Liver (tissue), 3 donors: ENCODE results near the gene CDHR2.

ENCODE experiments used
- FOXA1 ChIP-seq: IDR thresholded peaks from 2 replicates; pipeline ENCODE4 v1.6.1; 2016; ENCODE audit warnings: antibody characterized with exemption
- GABPA ChIP-seq, 2 donors: IDR thresholded peaks in 1 of 2; conservative IDR thresholded peaks in 1 of 2; 2 replicates each; pipeline ENCODE4 v1.6.1; 2016; ENCODE audit warnings: antibody characterized with exemption in 2 of 2, mild to moderate bottlenecking in 1 of 2, moderate library complexity in 1 of 2
- JUND ChIP-seq, 2 donors: IDR thresholded peaks; 2 replicates each; pipeline ENCODE4 v1.6.1; 2016; ENCODE audit warnings: antibody characterized with exemption in 2 of 2
- RAD21 ChIP-seq, 2 donors: IDR thresholded peaks; 2 replicates each; pipeline ENCODE4 v1.6.1; 2016; ENCODE audit warnings: antibody characterized with exemption in 2 of 2, mild to moderate bottlenecking in 2 of 2
- REST ChIP-seq: IDR thresholded peaks from 2 replicates; pipeline ENCODE4 v1.6.1; 2016; ENCODE audit warnings: antibody characterized with exemption, mild to moderate bottlenecking
- RXRA ChIP-seq, 2 donors: IDR thresholded peaks; 2 replicates each; pipeline ENCODE4 v1.6.1; 2017 to 2018; ENCODE audit warnings: antibody characterized with exemption in 2 of 2, mild to moderate bottlenecking in 1 of 2
- TAF1 ChIP-seq: conservative IDR thresholded peaks from 2 replicates; pipeline ENCODE4 v1.6.1; 2016; ENCODE audit warnings: antibody characterized with exemption, mild to moderate bottlenecking
- YY1 ChIP-seq: IDR thresholded peaks from 2 replicates; pipeline ENCODE4 v1.6.1; 2016; ENCODE audit warnings: antibody characterized with exemption, mild to moderate bottlenecking
- TF ChIP-seq, protein P1 (sequence below): fragments of 150-350 bp; IDR thresholded peaks from 2 replicates; pipeline ENCODE4 v1.5.1; 2017; ENCODE audit warnings: improper control_type of control experiment, low read depth, low read length; ENCODE audit not compliant: missing input control
- TF ChIP-seq, protein P2 (sequence below): IDR thresholded peaks from 2 replicates; pipeline ENCODE4 v1.6.1; 2016; ENCODE audit warnings: antibody characterized with exemption
- TF ChIP-seq, protein P3 (sequence below): IDR thresholded peaks from 2 replicates; pipeline ENCODE4 v1.6.1; 2016; ENCODE audit warnings: antibody characterized with exemption
- donor health status: healthy.
- donor health status: healthy.

- TF ChIP-seq, protein P1, sequence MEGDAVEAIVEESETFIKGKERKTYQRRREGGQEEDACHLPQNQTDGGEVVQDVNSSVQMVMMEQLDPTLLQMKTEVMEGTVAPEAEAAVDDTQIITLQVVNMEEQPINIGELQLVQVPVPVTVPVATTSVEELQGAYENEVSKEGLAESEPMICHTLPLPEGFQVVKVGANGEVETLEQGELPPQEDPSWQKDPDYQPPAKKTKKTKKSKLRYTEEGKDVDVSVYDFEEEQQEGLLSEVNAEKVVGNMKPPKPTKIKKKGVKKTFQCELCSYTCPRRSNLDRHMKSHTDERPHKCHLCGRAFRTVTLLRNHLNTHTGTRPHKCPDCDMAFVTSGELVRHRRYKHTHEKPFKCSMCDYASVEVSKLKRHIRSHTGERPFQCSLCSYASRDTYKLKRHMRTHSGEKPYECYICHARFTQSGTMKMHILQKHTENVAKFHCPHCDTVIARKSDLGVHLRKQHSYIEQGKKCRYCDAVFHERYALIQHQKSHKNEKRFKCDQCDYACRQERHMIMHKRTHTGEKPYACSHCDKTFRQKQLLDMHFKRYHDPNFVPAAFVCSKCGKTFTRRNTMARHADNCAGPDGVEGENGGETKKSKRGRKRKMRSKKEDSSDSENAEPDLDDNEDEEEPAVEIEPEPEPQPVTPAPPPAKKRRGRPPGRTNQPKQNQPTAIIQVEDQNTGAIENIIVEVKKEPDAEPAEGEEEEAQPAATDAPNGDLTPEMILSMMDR, result no peak
- TF ChIP-seq YY1, result no peak
- no peak for TF ChIP-seq REST
- no peak for TF ChIP-seq TAF1
- no peak for TF ChIP-seq FOXA1
- TF ChIP-seq JUND (IDR thresholded peaks at IDR 0.05), result no peak
- TF ChIP-seq, protein P2, sequence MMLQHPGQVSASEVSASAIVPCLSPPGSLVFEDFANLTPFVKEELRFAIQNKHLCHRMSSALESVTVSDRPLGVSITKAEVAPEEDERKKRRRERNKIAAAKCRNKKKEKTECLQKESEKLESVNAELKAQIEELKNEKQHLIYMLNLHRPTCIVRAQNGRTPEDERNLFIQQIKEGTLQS, result no peak
- no peak for TF ChIP-seq GABPA (IDR thresholded peaks at IDR 0.05 in 1 of 2, conservative IDR thresholded peaks at IDR 0.05 in 1 of 2)
- TF ChIP-seq RXRA (IDR thresholded peaks at IDR 0.05), result no peak
- no peak for TF ChIP-seq RAD21 (IDR thresholded peaks at IDR 0.05)
- TF ChIP-seq, protein P3, sequence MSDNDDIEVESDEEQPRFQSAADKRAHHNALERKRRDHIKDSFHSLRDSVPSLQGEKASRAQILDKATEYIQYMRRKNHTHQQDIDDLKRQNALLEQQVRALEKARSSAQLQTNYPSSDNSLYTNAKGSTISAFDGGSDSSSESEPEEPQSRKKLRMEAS, result no peak
These were observed 4.3 kb downstream of the CDHR2 start for GRCh38 chr5:176553260-176554085.
